GM23338 (cell line): ENCODE measurements around the gene MAN1C1. TPM values are rescaled to one million over a fixed set of nuclear protein-coding genes. Genes with fewer than 3 reads are reported as not detected.
A peak's percentile ranks its signal among the peaks of the same experiment; 100 is the strongest.

ENCODE experiments used
- ATAC-seq: fragments of 200-7000 bp; cut with Tn5 transposase; 3 replicates; pipeline ENCODE4 v1.9.1; 2020
- DNase-seq: peaks from one replicate; pipeline ENCODE4 v3.0.0-alpha.2; 2015; ENCODE audit warnings: low spot score
- H2AFZ ChIP-seq: fragments of 200-600 bp; sonication (generic); 2 replicates; pipeline ENCODE4 v1.8.0; 2016; ENCODE audit warnings: antibody characterized with exemption, mild to moderate bottlenecking, moderate library complexity
- H3F3A ChIP-seq: fragments of 200-600 bp; sonication (generic); replicated peaks from 2 replicates; pipeline ENCODE4 v1.8.0; 2017; ENCODE audit warnings: antibody characterized with exemption, mixed run types, low read depth
- H3K27ac ChIP-seq: fragments of 200-600 bp; sonication (generic); 2 replicates; pipeline ENCODE4 v1.6.1; 2016; ENCODE audit warnings: low read depth
- H3K27me3 ChIP-seq: fragments of 200-600 bp; sonication (generic); 2 replicates; pipeline ENCODE4 v1.8.0; 2016; ENCODE audit warnings: mild to moderate bottlenecking, mixed run types, moderate library complexity; ENCODE audit not compliant: insufficient read depth
- H3K36me3 ChIP-seq: fragments of 200-600 bp; sonication (generic); 2 replicates; pipeline ENCODE4 v1.8.0; 2016; ENCODE audit warnings: mild to moderate bottlenecking; ENCODE audit not compliant: insufficient read depth
- H3K4me1 ChIP-seq: fragments of 200-600 bp; sonication (generic); 2 replicates; pipeline ENCODE4 v1.8.0; 2016; ENCODE audit warnings: mild to moderate bottlenecking, moderate library complexity; ENCODE audit not compliant: insufficient read depth
- H3K4me2 ChIP-seq: fragments of 200-600 bp; sonication (generic); 2 replicates; pipeline ENCODE4 v1.7.1; 2017; ENCODE audit warnings: mixed run types
- H3K4me3 ChIP-seq: fragments of 200-600 bp; sonication (generic); 2 replicates; pipeline ENCODE4 v1.6.1; 2016; ENCODE audit warnings: mixed run types
- H3K79me2 ChIP-seq: fragments of 200-600 bp; sonication (generic); replicated peaks from 2 replicates; pipeline ENCODE4 v1.8.0; 2017; ENCODE audit warnings: mild to moderate bottlenecking; ENCODE audit not compliant: insufficient read depth
- H3K9me2 ChIP-seq: fragments of 200-600 bp; sonication (generic); 2 replicates; pipeline ENCODE4 v1.8.0; 2017; ENCODE audit not compliant: insufficient read depth
- H4K20me1 ChIP-seq: fragments of 200-600 bp; sonication (generic); replicated peaks from 2 replicates; pipeline ENCODE4 v1.8.0; 2017; ENCODE audit warnings: mild to moderate bottlenecking; ENCODE audit not compliant: insufficient read depth
- H3K27ac Mint-ChIP-seq: 2 replicates; pipeline ENCODE4 v1.8.0; 2020; ENCODE audit warnings: inconsistent platforms, mild to moderate bottlenecking, moderate library complexity, mixed read lengths
- H3K27me3 Mint-ChIP-seq: 3 replicates; pipeline ENCODE4 v1.8.0; 2022; ENCODE audit warnings: low read depth, mild to moderate bottlenecking, moderate library complexity, mixed read lengths, inconsistent platforms; ENCODE audit not compliant: insufficient read depth, poor library complexity
- H3K36me3 Mint-ChIP-seq: 3 replicates; pipeline ENCODE4 v1.8.0; 2021; ENCODE audit warnings: low read depth, mild to moderate bottlenecking, inconsistent platforms, moderate library complexity, mixed read lengths
- H3K4me1 Mint-ChIP-seq: 3 replicates; pipeline ENCODE4 v1.8.0; 2020; ENCODE audit warnings: mild to moderate bottlenecking, inconsistent platforms, mixed read lengths
- H3K4me3 Mint-ChIP-seq: 3 replicates; pipeline ENCODE4 v1.8.0; 2021; ENCODE audit warnings: moderate library complexity, mild to moderate bottlenecking, inconsistent platforms, mixed read lengths
- H3K9me3 Mint-ChIP-seq: 3 replicates; pipeline ENCODE4 v1.8.0; 2020; ENCODE audit warnings: moderate library complexity, mild to moderate bottlenecking, inconsistent platforms, mixed read lengths
- ETS1 ChIP-seq: IDR thresholded peaks from 2 replicates; pipeline ENCODE4 v1.6.1; 2016; ENCODE audit warnings: antibody characterized with exemption
- EZH2phosphoT487 ChIP-seq: fragments of 200-600 bp; sonication (generic); IDR thresholded peaks from one replicate; pipeline ENCODE4 v1.8.1; 2018; ENCODE audit warnings: antibody characterized with exemption; ENCODE audit not compliant: unreplicated experiment
- JUNB ChIP-seq: IDR thresholded peaks from one replicate; pipeline ENCODE4 v1.6.1; 2016; ENCODE audit warnings: antibody characterized with exemption; ENCODE audit not compliant: unreplicated experiment
- POLR2AphosphoS5 ChIP-seq: IDR thresholded peaks from 2 replicates; pipeline ENCODE4 v1.6.1; 2016; ENCODE audit warnings: antibody characterized with exemption, low read depth
- ZNF331 ChIP-seq: fragments of 250-450 bp; sonication (Bioruptor Pico); IDR thresholded peaks from 2 replicates; pipeline ENCODE4 v1.5.0; 2020; ENCODE audit warnings: low read depth, mild to moderate bottlenecking, moderate library complexity
- polyA plus RNA-seq: library from polyadenylated mRNA; unstranded; fragments of >200 nt; fragmentation: Nextera tagmentation; extraction: Ambion mirVana; gene quantifications from 2 replicates; pipeline ENCODE4 v1.2.1, GENCODE V29; 2016
- total RNA-seq: library from RNA; depleted of rRNA; stranded (reverse); fragments of >200 nt; shearing (Covaris generic); gene quantifications from 2 replicates; pipeline ENCODE4 v1.2.3, GENCODE V29; 2014
- TF ChIP-seq, protein P1 (sequence below): fragments of 250-450 bp; sonication (Bioruptor Pico); IDR thresholded peaks from 2 replicates; pipeline ENCODE4 v1.5.0; 2020; ENCODE audit warnings: mild to moderate bottlenecking, moderate library complexity
- TF ChIP-seq, protein P2 (sequence below), 2 experiments: fragments of 200-600 bp in 1 of 2; sonication (generic) in 1 of 2; conservative IDR thresholded peaks; 2 replicates each; pipeline versions ENCODE4 v1.5.1 to v1.6.1; 2016 to 2017; ENCODE audit warnings: antibody characterized with exemption in 2 of 2, low read depth in 2 of 2, mild to moderate bottlenecking in 2 of 2, moderate library complexity in 1 of 2

The MAN1C1 gene
- total and polyA plus RNA-seq, 2 experiments from 2014 or later = 5.4 to 13.6 TPM

DNA sequence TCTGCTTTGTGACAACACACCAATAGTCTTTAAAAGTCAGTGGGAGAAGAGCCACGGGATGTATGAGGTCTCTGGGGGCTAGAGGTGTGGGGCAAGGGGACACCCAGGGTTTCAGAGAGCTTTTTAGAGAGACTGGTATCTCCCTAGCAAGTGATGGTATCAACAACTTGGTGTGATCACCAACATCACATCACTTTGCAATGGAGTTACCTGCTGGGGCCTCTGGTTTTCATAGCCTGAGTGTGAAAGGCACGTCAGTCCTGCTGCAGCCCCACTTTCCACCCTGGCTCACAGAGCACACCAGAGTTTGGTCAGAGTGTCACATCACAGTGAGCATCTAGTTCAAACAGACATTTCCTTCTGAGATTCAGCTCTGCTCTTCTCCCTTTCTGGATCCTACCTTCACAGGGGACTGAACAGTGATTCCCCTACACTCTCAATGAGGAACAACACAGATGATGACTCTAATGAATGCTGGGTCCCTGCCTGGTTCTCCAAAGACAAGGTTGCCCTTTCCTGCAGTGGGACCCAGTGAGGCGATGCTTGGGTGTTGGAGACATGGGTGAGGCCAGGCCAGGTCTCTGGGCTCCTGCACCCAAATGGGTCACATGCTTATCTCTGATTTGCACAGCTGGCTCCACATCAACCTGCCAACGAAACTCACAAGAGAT lies 2.0 kb upstream of the MAN1C1 start (continued):
- TF ChIP-seq, protein P1, sequence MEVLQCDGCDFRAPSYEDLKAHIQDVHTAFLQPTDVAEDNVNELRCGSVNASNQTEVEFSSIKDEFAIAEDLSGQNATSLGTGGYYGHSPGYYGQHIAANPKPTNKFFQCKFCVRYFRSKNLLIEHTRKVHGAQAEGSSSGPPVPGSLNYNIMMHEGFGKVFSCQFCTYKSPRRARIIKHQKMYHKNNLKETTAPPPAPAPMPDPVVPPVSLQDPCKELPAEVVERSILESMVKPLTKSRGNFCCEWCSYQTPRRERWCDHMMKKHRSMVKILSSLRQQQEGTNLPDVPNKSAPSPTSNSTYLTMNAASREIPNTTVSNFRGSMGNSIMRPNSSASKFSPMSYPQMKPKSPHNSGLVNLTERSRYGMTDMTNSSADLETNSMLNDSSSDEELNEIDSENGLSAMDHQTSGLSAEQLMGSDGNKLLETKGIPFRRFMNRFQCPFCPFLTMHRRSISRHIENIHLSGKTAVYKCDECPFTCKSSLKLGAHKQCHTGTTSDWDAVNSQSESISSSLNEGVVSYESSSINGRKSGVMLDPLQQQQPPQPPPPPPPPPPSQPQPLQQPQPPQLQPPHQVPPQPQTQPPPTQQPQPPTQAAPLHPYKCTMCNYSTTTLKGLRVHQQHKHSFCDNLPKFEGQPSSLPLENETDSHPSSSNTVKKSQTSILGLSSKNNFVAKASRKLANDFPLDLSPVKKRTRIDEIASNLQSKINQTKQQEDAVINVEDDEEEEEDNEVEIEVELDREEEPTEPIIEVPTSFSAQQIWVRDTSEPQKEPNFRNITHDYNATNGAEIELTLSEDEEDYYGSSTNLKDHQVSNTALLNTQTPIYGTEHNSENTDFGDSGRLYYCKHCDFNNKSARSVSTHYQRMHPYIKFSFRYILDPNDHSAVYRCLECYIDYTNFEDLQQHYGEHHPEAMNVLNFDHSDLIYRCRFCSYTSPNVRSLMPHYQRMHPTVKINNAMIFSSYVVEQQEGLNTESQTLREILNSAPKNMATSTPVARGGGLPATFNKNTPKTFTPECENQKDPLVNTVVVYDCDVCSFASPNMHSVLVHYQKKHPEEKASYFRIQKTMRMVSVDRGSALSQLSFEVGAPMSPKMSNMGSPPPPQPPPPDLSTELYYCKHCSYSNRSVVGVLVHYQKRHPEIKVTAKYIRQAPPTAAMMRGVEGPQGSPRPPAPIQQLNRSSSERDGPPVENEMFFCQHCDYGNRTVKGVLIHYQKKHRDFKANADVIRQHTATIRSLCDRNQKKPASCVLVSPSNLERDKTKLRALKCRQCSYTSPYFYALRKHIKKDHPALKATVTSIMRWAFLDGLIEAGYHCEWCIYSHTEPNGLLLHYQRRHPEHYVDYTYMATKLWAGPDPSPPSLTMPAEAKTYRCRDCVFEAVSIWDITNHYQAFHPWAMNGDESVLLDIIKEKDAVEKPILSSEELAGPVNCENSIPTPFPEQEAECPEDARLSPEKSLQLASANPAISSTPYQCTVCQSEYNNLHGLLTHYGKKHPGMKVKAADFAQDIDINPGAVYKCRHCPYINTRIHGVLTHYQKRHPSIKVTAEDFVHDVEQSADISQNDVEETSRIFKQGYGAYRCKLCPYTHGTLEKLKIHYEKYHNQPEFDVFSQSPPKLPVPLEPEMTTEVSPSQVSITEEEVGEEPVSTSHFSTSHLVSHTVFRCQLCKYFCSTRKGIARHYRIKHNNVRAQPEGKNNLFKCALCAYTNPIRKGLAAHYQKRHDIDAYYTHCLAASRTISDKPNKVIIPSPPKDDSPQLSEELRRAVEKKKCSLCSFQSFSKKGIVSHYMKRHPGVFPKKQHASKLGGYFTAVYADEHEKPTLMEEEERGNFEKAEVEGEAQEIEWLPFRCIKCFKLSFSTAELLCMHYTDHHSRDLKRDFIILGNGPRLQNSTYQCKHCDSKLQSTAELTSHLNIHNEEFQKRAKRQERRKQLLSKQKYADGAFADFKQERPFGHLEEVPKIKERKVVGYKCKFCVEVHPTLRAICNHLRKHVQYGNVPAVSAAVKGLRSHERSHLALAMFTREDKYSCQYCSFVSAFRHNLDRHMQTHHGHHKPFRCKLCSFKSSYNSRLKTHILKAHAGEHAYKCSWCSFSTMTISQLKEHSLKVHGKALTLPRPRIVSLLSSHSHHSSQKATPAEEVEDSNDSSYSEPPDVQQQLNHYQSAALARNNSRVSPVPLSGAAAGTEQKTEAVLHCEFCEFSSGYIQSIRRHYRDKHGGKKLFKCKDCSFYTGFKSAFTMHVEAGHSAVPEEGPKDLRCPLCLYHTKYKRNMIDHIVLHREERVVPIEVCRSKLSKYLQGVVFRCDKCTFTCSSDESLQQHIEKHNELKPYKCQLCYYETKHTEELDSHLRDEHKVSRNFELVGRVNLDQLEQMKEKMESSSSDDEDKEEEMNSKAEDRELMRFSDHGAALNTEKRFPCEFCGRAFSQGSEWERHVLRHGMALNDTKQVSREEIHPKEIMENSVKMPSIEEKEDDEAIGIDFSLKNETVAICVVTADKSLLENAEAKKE (CRISPR knock-in tag) = no peak
- no peak for TF ChIP-seq ZNF331 (CRISPR knock-in tag)

DNA sequence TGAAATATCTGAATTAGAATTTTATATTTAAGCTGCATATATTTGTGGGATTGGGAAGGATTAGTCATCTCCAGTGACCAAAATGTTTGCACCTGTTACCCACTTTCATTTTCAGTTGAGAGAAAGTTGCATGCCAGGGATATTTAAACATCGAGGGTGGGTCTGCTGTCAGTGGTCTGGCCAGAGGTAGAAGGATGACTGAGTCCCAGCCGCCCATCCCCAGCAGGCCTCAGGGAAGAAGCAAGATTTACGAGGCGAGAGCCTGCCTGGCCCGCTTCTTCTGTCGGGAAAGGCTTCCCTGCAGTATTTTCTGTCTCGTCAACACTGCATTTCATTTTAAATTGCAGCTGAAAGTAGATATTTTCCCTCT lies 1.4 kb upstream of the MAN1C1 start:
- peaks cover 23% of the 10 kb centered on the region for H3K4me1 ChIP-seq
- no peaks in the 10 kb centered on the region for H3K9me2 ChIP-seq
- H3K4me2 ChIP-seq = peak overlapping the region; percentile 97
- Mint-ChIP-seq H3K4me1 (peaks cover 25% of the 10 kb centered on the region), H3K27me3 (peaks cover 21% of the 10 kb centered on the region), H3K9me3 (no peaks in the 10 kb centered on the region), H3K36me3 (no peaks in the 10 kb centered on the region; the same call in 2 of the 3 replicates), H3K27ac (no peak overlapping the region), H3K4me3 (peak overlapping the region; percentile 78; the same call in 2 of the 3 replicates)
- no peak overlapping the region; the same call in 1 of the 2 replicates for H3K4me3 ChIP-seq
- peaks cover 16% of the 10 kb centered on the region for H3K27me3 ChIP-seq
- ATAC-seq = no peak
- no peak overlapping the region for H2AFZ ChIP-seq
- no peaks in the 10 kb centered on the region for H3K79me2 ChIP-seq
- peaks cover 6% of the 10 kb centered on the region for H4K20me1 ChIP-seq
- peaks cover 4% of the 10 kb centered on the region for H3F3A ChIP-seq
- H3K27ac ChIP-seq = no peak overlapping the region
- H3K36me3 ChIP-seq = no peaks in the 10 kb centered on the region
- DNase-seq = no peak
- TF ChIP-seq EZH2phosphoT487 (no peak), ZNF331 (CRISPR knock-in tag) (no peak), ETS1 (no peak), JUNB (no peak), POLR2AphosphoS5 (no peak)
- TF ChIP-seq, protein P2, sequence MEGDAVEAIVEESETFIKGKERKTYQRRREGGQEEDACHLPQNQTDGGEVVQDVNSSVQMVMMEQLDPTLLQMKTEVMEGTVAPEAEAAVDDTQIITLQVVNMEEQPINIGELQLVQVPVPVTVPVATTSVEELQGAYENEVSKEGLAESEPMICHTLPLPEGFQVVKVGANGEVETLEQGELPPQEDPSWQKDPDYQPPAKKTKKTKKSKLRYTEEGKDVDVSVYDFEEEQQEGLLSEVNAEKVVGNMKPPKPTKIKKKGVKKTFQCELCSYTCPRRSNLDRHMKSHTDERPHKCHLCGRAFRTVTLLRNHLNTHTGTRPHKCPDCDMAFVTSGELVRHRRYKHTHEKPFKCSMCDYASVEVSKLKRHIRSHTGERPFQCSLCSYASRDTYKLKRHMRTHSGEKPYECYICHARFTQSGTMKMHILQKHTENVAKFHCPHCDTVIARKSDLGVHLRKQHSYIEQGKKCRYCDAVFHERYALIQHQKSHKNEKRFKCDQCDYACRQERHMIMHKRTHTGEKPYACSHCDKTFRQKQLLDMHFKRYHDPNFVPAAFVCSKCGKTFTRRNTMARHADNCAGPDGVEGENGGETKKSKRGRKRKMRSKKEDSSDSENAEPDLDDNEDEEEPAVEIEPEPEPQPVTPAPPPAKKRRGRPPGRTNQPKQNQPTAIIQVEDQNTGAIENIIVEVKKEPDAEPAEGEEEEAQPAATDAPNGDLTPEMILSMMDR (conservative IDR thresholded peaks at IDR 0.05; ENCODE audit: low read depth in 2 of 2) = no peak
